Measurements from ENCODE around the gene COMP.
A peak's percentile ranks its signal among the peaks of the same experiment; 100 is the strongest.

COMP gene

GRCh38 chr19:18833849-18834643 lies 42.9 kb upstream of the COMP start:
- TF ChIP-seq ZFP3 (CRISPR knock-in tag; IDR thresholded peaks at IDR 0.05) (no peak), GLIS3 (CRISPR knock-in tag; IDR thresholded peaks at IDR 0.05) (no peak), ZC3H10 (CRISPR knock-in tag; IDR thresholded peaks at IDR 0.05) (no peak), OSR1 (CRISPR knock-in tag; IDR thresholded peaks at IDR 0.05) (no peak), ZFP30 (CRISPR knock-in tag; IDR thresholded peaks at IDR 0.05) (no peak), CREB5 (CRISPR knock-in tag; IDR thresholded peaks at IDR 0.05; ENCODE audit: low read depth) (no peak), TOX (CRISPR knock-in tag; IDR thresholded peaks at IDR 0.05; ENCODE audit: borderline replicate concordance) (no peak), SNAI2 (CRISPR knock-in tag; IDR thresholded peaks at IDR 0.05) (no peak), TSHZ2 (CRISPR knock-in tag; IDR thresholded peaks at IDR 0.05) (no peak), ARNTL (CRISPR knock-in tag; IDR thresholded peaks at IDR 0.05; ENCODE audit: borderline replicate concordance, low read depth) (no peak), PATZ1 (CRISPR knock-in tag; IDR thresholded peaks at IDR 0.05; ENCODE audit: borderline replicate concordance) (no peak), ISL1 (CRISPR knock-in tag; IDR thresholded peaks at IDR 0.05) (no peak)
- ATAC-seq = no peak

GRCh38 chr19:18833141-18833476 lies 42.0 kb upstream of the COMP start:
- ATAC-seq = peak; percentile 22
- TF ChIP-seq PATZ1 (CRISPR knock-in tag; IDR thresholded peaks at IDR 0.05; ENCODE audit: borderline replicate concordance) (no peak), RARB (CRISPR knock-in tag; IDR thresholded peaks at IDR 0.05) (no peak), ZC3H10 (CRISPR knock-in tag; IDR thresholded peaks at IDR 0.05) (no peak), ZNF565 (CRISPR knock-in tag; conservative IDR thresholded peaks at IDR 0.05; ENCODE audit: low read depth) (no peak), SNAI2 (CRISPR knock-in tag; IDR thresholded peaks at IDR 0.05) (no peak), ZNF70 (CRISPR knock-in tag; IDR thresholded peaks at IDR 0.05) (no peak), CREB5 (CRISPR knock-in tag; IDR thresholded peaks at IDR 0.05; ENCODE audit: low read depth) (no peak), BACH2 (CRISPR knock-in tag; IDR thresholded peaks at IDR 0.05; ENCODE audit: borderline replicate concordance) (no peak), ZFP3 (CRISPR knock-in tag; IDR thresholded peaks at IDR 0.05) (no peak), TOX (CRISPR knock-in tag; IDR thresholded peaks at IDR 0.05; ENCODE audit: borderline replicate concordance) (no peak), CSRNP3 (CRISPR knock-in tag; IDR thresholded peaks at IDR 0.05) (no peak), PPARA (CRISPR knock-in tag; IDR thresholded peaks at IDR 0.05; ENCODE audit: borderline replicate concordance) (no peak), ZFP30 (CRISPR knock-in tag; IDR thresholded peaks at IDR 0.05) (no peak), ESRRG (CRISPR knock-in tag; IDR thresholded peaks at IDR 0.05) (no peak), ARNTL (CRISPR knock-in tag; IDR thresholded peaks at IDR 0.05; ENCODE audit: borderline replicate concordance, low read depth) (no peak), ISL1 (CRISPR knock-in tag; IDR thresholded peaks at IDR 0.05) (no peak), ZNF8 (CRISPR knock-in tag; IDR thresholded peaks at IDR 0.05) (no peak), POU6F1 (CRISPR knock-in tag; IDR thresholded peaks at IDR 0.05; ENCODE audit: borderline replicate concordance, low read depth) (no peak), GLIS3 (CRISPR knock-in tag; IDR thresholded peaks at IDR 0.05) (no peak)

Data from SK-N-SH treated with all-trans-retinoic acid at 6 μM for 48 hours (cell line).